GM12874 (cell line): ENCODE measurements around the gene SULT2A1.
"Not testable (repeated sequence)": the region's sequence is repeated elsewhere in the genome, so short reads cannot be mapped to it uniquely, and the experiment has no call there.

Experiments
- TF ChIP-seq, protein P1 (sequence below): IDR thresholded peaks from 2 replicates; pipeline ENCODE4 v1.5.1; 2011; ENCODE audit warnings: low read depth, mild to moderate bottlenecking, control low read depth, low read length, moderate library complexity; ENCODE audit not compliant: insufficient read depth

The SULT2A1 gene

DNA sequence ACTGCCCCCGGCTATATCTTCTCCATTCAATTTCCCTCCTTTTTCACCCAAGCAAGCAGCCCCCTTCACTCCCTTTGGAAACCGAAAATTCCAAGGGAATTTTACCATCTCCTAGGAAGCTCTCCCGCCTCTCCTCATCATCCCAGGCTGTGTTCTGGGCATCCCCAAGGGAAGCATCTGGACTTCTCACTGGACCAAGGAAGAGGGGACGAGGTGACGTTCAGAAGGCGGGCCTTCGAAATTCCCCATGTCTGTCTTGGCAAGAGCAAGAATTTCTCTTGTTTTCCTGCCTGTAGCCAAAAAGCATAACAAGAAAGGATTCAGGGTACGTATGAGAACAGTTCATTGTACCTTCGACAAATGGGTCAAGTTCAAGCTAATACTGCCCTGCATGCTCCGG is 20.9 kb downstream of the SULT2A1 start:
- TF ChIP-seq, protein P1, sequence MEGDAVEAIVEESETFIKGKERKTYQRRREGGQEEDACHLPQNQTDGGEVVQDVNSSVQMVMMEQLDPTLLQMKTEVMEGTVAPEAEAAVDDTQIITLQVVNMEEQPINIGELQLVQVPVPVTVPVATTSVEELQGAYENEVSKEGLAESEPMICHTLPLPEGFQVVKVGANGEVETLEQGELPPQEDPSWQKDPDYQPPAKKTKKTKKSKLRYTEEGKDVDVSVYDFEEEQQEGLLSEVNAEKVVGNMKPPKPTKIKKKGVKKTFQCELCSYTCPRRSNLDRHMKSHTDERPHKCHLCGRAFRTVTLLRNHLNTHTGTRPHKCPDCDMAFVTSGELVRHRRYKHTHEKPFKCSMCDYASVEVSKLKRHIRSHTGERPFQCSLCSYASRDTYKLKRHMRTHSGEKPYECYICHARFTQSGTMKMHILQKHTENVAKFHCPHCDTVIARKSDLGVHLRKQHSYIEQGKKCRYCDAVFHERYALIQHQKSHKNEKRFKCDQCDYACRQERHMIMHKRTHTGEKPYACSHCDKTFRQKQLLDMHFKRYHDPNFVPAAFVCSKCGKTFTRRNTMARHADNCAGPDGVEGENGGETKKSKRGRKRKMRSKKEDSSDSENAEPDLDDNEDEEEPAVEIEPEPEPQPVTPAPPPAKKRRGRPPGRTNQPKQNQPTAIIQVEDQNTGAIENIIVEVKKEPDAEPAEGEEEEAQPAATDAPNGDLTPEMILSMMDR = no peak

DNA sequence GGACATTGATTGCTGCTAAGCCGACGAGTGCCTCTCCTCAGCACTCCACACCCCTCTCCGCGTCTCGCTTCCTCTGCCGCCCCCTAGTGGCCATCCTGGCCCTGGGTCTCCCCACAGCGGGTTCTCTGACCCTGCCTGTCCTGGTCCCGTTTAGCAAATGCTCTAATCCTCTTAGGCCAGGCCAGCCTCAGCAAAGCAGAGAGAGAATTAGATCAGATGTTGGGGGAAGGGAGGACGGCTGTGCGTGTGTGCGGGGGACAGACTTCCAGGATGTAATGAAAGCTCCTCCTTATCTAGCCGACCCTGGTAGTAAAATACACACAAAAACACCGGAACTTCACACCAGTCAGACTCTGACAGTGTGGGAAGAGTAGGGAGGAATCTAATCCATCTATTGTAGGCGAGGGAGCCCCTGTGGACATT is 22.6 kb downstream of the SULT2A1 start:
- TF ChIP-seq, protein P1 = peak; percentile 96

DNA sequence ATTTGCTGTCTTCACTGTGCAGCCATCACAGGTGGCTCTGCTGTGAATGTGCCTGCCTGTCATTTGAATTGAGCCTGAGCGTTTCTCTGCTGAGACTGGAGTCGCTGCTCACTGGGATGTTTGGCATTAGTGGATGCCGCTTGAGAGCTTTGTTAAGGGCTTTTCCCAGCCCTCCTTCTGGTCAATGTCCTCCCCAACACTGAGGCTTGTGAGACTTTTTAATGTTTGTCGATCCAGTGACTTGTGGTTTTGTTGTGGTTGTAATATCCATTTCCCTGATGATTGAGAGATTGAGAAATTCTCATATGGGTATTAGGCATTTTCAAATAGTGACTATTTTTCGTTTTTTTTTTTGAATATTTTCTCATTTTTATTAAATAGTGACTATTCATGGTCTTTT is 24.5 kb downstream of the SULT2A1 start:
- TF ChIP-seq, protein P1 = no peak

DNA sequence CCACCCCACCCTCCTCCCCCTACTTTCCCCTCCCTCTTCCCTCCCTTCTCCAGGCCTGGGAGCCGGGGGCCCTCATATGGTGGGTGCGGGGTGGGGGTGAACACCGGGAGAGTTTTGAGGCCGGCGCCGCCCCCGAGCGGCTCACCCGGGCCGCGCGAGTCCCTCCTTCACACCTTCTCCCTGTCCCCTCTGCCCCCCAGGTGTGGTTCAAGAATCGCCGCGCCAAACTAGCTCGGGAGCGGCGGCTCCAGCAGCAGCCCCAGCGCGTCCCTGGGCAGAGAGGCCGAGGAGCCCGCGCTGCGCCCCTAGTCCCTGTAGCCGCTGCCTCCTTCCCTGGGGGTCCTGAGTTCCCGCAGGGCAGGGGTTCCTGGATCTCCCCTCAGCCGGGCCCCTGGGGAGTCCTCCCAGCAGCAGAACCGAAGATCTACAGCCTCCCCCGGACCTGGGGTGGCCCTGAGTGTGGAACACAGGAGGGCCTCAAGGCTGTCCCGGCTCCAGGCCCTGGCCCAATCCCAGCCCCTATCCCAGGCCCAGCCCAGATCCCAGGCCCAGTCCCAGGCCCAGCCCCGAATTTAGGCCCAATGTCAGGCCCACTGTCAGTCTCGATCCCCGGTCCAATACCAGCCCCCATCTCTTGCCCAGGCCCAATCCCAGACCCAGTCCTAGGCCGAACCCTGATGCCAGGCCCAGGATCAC is 25.4 kb downstream of the SULT2A1 start:
- TF ChIP-seq, protein P1 = no peak

DNA sequence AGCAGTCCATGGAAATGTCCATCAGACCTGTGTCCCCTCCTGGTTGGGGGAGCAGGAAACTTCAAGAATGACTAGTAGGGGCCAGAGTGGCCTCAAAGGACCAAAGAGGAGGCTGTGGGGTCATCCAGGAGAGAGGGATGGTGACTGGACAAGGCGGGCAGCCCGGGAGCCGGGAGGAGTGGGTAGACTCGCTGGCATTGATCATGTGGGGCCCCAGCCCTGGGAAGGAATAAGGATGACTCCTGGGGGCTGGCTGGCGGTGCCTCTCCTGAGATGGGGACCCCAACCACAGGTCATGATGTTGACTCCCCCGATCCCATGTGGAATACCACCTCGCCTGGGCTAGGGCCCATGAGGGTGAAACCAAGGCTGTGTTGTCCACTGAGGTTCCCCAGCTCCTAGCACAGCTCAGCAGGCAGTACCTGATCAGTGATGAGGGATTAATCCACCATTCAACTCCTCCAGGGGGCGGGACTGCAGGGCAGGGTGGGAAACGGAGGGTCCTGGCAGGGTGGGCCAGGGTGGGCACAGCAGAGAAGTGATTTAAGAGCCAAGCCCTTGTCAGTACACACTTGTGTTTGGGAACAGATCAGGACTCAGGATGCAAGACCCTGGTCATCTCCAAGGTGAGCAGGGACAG is 27.3 kb downstream of the SULT2A1 start, which contains the start of gene TPRX2:
Gene TPRX2, plus strand, starts transcription at position 590 of the 640 bp plus-strand sequence. Its CDS starts 12 bp downstream, at position 602.
- TF ChIP-seq, protein P1 = not testable (repeated sequence)

DNA sequence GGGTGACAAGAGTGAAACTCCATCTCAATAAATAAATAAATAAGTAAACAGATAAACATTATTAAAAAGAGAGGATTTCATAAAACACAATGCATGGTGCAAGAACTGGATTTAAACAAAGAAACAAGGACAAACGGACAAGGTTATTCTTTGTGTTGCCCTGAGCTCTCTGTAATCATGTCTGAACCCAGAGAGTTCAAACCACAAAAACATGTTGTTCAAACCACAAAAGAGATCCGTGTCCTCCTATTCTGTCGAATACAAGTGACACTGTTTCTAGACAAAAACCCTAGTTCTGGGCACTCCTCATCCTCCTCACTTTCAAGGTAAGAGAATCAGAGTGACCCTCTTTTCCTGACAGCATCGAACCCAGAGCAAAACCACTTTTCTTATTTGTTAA is 31.7 kb downstream of the SULT2A1 start:
- TF ChIP-seq, protein P1 = no peak

DNA sequence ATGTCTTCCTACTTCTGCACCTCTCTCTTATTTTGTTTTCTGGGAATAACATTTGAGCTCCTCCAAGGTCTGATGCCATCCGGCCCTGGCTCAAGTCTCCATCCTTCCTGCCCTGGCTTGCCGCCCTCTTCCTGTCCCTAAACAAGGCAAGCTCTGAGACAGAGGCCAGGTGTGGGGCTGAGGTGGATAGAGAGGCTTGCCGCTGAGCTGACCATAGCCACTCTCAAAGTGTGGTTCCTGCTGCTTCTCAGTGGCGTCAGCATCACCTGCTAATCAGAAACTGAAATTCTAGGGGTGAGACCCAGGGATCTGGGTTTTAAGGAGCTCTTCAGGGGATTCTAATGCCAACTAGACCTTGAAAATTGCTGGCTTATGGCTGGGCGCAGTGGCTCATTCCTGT is 33.1 kb downstream of the SULT2A1 start:
- TF ChIP-seq, protein P1 = no peak
